Fibroblast of skin of scalp (primary cell): ENCODE measurements around the gene LDB3.

ENCODE experiments used
- DNase-seq: peaks from one replicate; pipeline ENCODE4 v3.0.0-alpha.2; 2013

The LDB3 gene

GRCh38 chr10:86768412-86769062 is 100.2 kb downstream of the LDB3 start:
- DNase-seq = no peak

- no peak for DNase-seq
These were observed 101.7 kb downstream of the LDB3 start for GRCh38 chr10:86769991-86770390.

DNA sequence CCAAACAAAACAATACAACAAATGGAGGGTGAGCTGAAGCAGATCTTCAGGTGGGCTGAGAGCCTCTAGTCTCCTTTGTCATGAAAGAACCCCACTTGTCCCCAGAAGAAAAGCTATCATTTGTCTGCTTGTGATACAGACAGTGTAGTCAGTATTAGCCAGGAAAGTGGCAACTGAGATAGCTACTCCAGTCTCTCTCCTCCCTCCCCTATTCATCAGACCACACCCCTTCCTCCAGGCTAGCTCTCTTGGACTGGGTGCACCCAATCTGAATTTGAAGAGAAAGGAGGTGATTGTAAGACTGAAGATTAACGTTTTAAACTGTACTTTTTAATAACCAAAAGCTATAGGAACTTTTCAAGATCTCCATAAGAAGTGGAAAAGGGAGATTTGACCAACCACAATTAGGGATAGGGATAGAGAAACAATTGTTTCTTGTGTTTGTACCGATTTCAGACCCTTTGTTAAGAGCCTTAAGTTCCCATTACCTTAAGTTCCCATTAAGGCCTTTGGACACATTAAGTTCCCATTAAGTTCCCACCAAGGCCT is 102.2 kb downstream of the LDB3 start:
- no peak for DNase-seq

DNA sequence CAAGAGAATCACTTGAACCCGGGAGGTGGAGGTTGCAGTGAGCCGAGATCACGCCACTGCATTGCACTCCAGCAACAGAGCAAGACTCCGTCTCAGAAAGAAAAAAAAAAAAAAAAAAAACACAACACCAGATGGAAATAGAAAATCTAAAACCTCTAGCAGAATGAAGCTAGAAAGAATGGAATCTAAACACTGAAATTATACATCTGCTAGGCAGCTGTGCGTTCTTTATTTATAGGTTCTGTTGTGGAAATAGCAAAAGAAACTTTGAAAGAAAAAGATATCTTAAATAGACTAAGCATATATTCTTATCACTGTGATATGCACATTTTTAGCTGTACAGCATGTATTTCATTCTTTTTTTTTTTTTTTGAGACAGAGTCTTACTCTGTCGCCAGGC is 105.2 kb downstream of the LDB3 start:
- no peak for DNase-seq

- peak; percentile 40 for DNase-seq
These were observed 107.0 kb downstream of the LDB3 start for GRCh38 chr10:86775056-86775869.

GRCh38 chr10:86775870-86776180 is 107.5 kb downstream of the LDB3 start:
- DNase-seq = no peak

DNA sequence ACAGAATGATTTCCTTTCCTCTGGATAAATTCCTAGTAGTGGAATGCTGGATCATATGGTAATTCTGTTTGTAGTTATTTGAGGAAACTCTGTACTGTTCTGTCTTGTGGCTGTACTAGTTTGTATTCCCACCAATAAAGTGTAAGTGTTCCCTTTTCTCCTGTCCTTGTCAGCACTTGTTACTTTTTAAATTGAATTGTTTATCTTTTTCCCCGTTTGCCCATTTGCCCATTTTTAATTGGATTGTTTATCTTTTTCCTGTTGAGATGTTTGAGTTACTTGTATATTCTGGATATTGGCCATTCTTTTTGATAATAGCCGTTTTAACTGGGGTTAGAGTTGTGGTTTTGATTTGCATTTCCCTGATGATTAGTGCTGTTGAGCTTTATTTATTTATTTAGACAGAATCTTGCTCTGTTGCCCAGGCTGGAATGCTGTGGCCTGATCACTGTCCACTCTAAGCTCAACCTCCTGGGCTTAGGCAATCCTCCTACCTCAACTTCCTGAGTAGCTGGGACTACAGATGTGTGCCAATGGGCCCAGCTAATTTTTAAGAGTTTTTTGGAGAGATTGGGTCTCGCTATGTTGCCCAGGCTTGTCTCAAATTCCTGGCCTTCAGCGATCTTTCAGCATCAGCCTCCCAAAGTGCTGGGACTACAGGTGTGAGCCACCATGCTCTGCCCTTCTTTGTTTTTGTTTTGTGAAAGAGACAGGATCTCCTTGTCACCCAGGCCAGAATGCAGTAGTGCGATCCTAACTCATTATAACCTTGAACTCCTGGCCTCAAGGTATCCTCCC is 111.1 kb downstream of the LDB3 start:
- peak; percentile 53 for DNase-seq

DNA sequence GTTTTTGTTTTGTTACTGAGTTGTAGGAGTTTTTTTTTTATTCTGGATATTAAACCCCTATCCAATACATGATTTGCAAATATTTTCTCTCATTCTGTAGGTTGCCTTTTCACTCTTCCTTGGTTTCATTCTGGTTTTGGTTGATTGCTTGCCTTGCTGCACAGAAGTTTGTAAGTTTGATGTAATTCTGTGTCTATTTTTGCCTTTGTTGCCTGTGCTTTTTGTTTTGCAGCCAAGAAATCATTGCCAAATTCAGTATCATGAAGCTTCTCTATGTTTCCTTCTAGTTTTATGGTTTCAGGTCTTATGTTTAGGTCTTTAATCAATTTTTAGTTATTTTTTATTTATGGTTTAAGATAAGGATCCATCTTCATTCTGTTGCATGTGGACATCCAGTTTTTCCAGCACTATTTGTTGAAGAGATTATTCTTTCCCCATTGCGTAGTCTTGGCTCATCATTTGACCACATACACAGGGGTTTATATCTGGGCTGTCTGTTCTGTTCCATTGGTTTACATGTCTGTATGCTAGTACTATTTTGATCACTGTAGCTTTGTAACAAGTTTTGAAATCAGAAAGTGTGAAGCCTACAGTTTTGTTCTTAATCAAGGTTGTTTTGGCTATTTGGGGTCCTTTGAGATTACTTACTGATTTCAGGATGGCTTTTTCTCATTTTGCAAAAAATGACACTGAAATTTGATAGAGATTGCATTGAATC is 114.5 kb downstream of the LDB3 start:
- DNase-seq = no peak

DNA sequence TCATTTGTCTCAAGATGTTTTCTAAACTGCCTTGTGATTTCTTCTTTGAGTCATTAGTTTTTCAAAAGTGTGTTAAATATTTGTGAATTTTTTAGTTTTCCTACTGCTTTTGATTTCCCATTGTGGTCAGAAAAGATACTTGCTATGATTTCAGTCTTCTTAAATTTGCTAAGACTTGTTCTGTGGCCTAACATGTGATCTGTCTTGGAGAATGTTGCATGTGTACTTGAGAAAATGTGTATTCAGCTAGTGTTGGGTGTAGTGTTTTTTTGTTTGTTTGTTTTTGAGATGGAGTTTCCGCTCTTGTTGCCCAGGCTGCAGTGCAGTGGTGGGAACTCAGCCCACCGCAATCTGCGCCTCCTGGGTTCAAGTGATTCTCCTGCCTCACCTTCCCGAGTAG is 116.7 kb downstream of the LDB3 start:
- no peak for DNase-seq
